Fibroblast of skin of left biceps (primary cell): ENCODE measurements around the gene CALD1.
A peak's percentile ranks its signal among the peaks of the same experiment; 100 is the strongest.
"Not testable (repeated sequence)": the region's sequence is repeated elsewhere in the genome, so short reads cannot be mapped to it uniquely, and the experiment has no call there.

ENCODE experiments used
- DNase-seq, 2 experiments: peaks; one replicate each; pipeline ENCODE4 v3.0.0-alpha.2; 2013; ENCODE audit warnings: low read depth in 2 of 2

CALD1 gene

GRCh38 chr7:134946260-134946659 is 166.8 kb downstream of the CALD1 start:
- DNase-seq = no peak

GRCh38 chr7:134947329-134947728 is 167.9 kb downstream of the CALD1 start:
- no peak for DNase-seq

GRCh38 chr7:134947831-134948230 is 168.4 kb downstream of the CALD1 start:
- DNase-seq = no peak

- no peak for DNase-seq
These were observed 168.8 kb downstream of the CALD1 start for GRCh38 chr7:134948246-134948645.

- DNase-seq = no peak
These were observed 169.3 kb downstream of the CALD1 start for GRCh38 chr7:134948736-134949135.

GRCh38 chr7:134949171-134949570 is 169.7 kb downstream of the CALD1 start:
- no peak for DNase-seq

GRCh38 chr7:134954197-134955082 is 175.0 kb downstream of the CALD1 start:
- no peak for DNase-seq

GRCh38 chr7:134957005-134957404 is 177.6 kb downstream of the CALD1 start:
- no peak for DNase-seq

- DNase-seq = no peak
These were observed 180.4 kb downstream of the CALD1 start for GRCh38 chr7:134959810-134960209.

- DNase-seq = no peak
These were observed 182.9 kb downstream of the CALD1 start for GRCh38 chr7:134962270-134962780.

GRCh38 chr7:134963036-134963435 is 183.6 kb downstream of the CALD1 start:
- DNase-seq = no peak

- no peak for DNase-seq
These were observed 187.3 kb downstream of the CALD1 start for GRCh38 chr7:134966691-134967090.

- no peak for DNase-seq
These were observed 188.7 kb downstream of the CALD1 start for GRCh38 chr7:134968110-134968509.

- DNase-seq = not testable (repeated sequence)
These were observed 202.2 kb downstream of the CALD1 start for GRCh38 chr7:134981645-134982044.

GRCh38 chr7:134985894-134986362 is 206.5 kb downstream of the CALD1 start:
- DNase-seq = no peak

GRCh38 chr7:134986363-134987251 is 207.2 kb downstream of the CALD1 start, which contains the start of gene AGBL3:
TSS of gene AGBL3 (plus strand) at chr7:134986508. CDS start at chr7:134987934, 1,426 bp downstream.
- DNase-seq = peak; percentile 90

- no peak for DNase-seq
These were observed 208.7 kb downstream of the CALD1 start for GRCh38 chr7:134988161-134988560.

GRCh38 chr7:134991469-134992339 is 212.3 kb downstream of the CALD1 start:
- DNase-seq = no peak

- DNase-seq = no peak
These were observed 213.3 kb downstream of the CALD1 start for GRCh38 chr7:134992626-134993179.

- no peak for DNase-seq
These were observed 214.5 kb downstream of the CALD1 start for GRCh38 chr7:134993877-134994456.
